NCI-H187 treated with DMSO at 0.1 percent for 48 hours (cell line): ENCODE measurements around the gene SLC1A7.

Source experiments
- DNase-seq: peaks from one replicate; lab custom pipeline; 2025; lab: John Stamatoyannopoulos, UW

SLC1A7 gene

GRCh38 chr1:53075761-53076163, 66.7 kb downstream of the SLC1A7 start:
- no peak for DNase-seq

GRCh38 chr1:53075206-53075605, 67.2 kb downstream of the SLC1A7 start:
- no peak for DNase-seq

GRCh38 chr1:53074313-53075154, 67.9 kb downstream of the SLC1A7 start:
- DNase-seq: no peak

GRCh38 chr1:53073868-53074311, 68.5 kb downstream of the SLC1A7 start:
- DNase-seq: no peak

- no peak for DNase-seq
Observed at GRCh38 chr1:53073287-53073686, 69.2 kb downstream of the SLC1A7 start.

- DNase-seq: no peak
Observed at GRCh38 chr1:53071915-53072314, 70.5 kb downstream of the SLC1A7 start.

- DNase-seq: no peak
Observed at GRCh38 chr1:53071167-53071865, 71.1 kb downstream of the SLC1A7 start.

- DNase-seq: no peak
Observed at GRCh38 chr1:53070621-53071020, 71.8 kb downstream of the SLC1A7 start.

GRCh38 chr1:53069663-53070327, 72.6 kb downstream of the SLC1A7 start:
- no peak for DNase-seq

- DNase-seq: no peak
Observed at GRCh38 chr1:53069265-53069662, 73.2 kb downstream of the SLC1A7 start.

- no peak for DNase-seq
Observed at GRCh38 chr1:53068314-53069099, 73.9 kb downstream of the SLC1A7 start.

GRCh38 chr1:53067886-53068285, 74.6 kb downstream of the SLC1A7 start:
- DNase-seq: no peak

- no peak for DNase-seq
Observed at GRCh38 chr1:53066891-53067738, 75.3 kb downstream of the SLC1A7 start.

GRCh38 chr1:53066488-53066887, 76.0 kb downstream of the SLC1A7 start:
- no peak for DNase-seq

- DNase-seq: no peak
Observed at GRCh38 chr1:53065391-53065790, 77.0 kb downstream of the SLC1A7 start.

GRCh38 chr1:53063744-53064515, 78.5 kb downstream of the SLC1A7 start:
- DNase-seq: no peak

GRCh38 chr1:53062708-53063591, 79.5 kb downstream of the SLC1A7 start:
- no peak for DNase-seq

GRCh38 chr1:53061859-53062707, 80.4 kb downstream of the SLC1A7 start, which contains the start of gene PODN:
PODN (plus strand) TSS chr1:53062213; CDS start chr1:53069856, 7,643 bp downstream.
- no peak for DNase-seq
